Smooth muscle cell of the brain vasculature (primary cell): ENCODE measurements around the gene EIF4E1B.

Source experiments
- DNase-seq: peaks from one replicate; pipeline ENCODE4 v3.0.0-alpha.2; 2012; ENCODE audit warnings: low read depth, low spot score

Gene EIF4E1B

GRCh38 chr5:176663566-176663965 lies 33.1 kb downstream of the EIF4E1B start:
- DNase-seq = no peak

- no peak for DNase-seq
Measured at GRCh38 chr5:176664479-176664878, 34.0 kb downstream of the EIF4E1B start.

GRCh38 chr5:176664886-176665285 lies 34.4 kb downstream of the EIF4E1B start:
- DNase-seq = no peak

GRCh38 chr5:176665517-176665916 lies 35.0 kb downstream of the EIF4E1B start:
- DNase-seq = no peak

- DNase-seq = no peak
Measured at GRCh38 chr5:176667637-176668036, 37.2 kb downstream of the EIF4E1B start.

- DNase-seq = no peak
Measured at GRCh38 chr5:176670449-176670848, 40.0 kb downstream of the EIF4E1B start.

- DNase-seq = no peak
Measured at GRCh38 chr5:176671399-176671798, 40.9 kb downstream of the EIF4E1B start.

GRCh38 chr5:176671890-176672747 lies 41.6 kb downstream of the EIF4E1B start:
- no peak for DNase-seq

- no peak for DNase-seq
Measured at GRCh38 chr5:176673651-176674583, 43.4 kb downstream of the EIF4E1B start.

GRCh38 chr5:176674799-176675198 lies 44.3 kb downstream of the EIF4E1B start:
- DNase-seq = no peak

GRCh38 chr5:176675676-176676360 lies 45.3 kb downstream of the EIF4E1B start:
- no peak for DNase-seq

GRCh38 chr5:176676361-176676824 lies 45.9 kb downstream of the EIF4E1B start:
- DNase-seq = no peak

GRCh38 chr5:176677209-176677939 lies 46.9 kb downstream of the EIF4E1B start:
- no peak for DNase-seq

- no peak for DNase-seq
Measured at GRCh38 chr5:176678584-176678983, 48.1 kb downstream of the EIF4E1B start.

GRCh38 chr5:176679365-176680225 lies 49.1 kb downstream of the EIF4E1B start:
- DNase-seq = no peak

- no peak for DNase-seq
Measured at GRCh38 chr5:176680226-176680563, 49.7 kb downstream of the EIF4E1B start.

- DNase-seq = no peak
Measured at GRCh38 chr5:176682016-176682531, 51.6 kb downstream of the EIF4E1B start.

- no peak for DNase-seq
Measured at GRCh38 chr5:176685010-176685409, 54.5 kb downstream of the EIF4E1B start.

GRCh38 chr5:176687247-176687646 lies 56.8 kb downstream of the EIF4E1B start:
- DNase-seq = no peak

GRCh38 chr5:176687881-176688280 lies 57.4 kb downstream of the EIF4E1B start:
- DNase-seq = no peak
